Keratinocyte (primary cell): ENCODE measurements around the gene ADGRV1.

Experiments used
- CTCF ChIP-seq, 3 experiments: IDR thresholded peaks in 1 of 3; conservative IDR thresholded peaks in 1 of 3; optimal IDR thresholded peaks in 1 of 3; 2 replicates in 2 of 3; 3 replicates in 1 of 3; pipeline versions ENCODE3 to v1.5.1; 2011; ENCODE audit warnings: low read length in 3 of 3, mild to moderate bottlenecking in 3 of 3, moderate library complexity in 2 of 3, control low read depth in 1 of 3, inconsistent platforms in 1 of 3; ENCODE audit not compliant: insufficient read depth in 2 of 3; ENCODE audit errors: extremely low read depth in 1 of 3
- EZH2 ChIP-seq: IDR thresholded peaks from one replicate; pipeline ENCODE4 v1.6.1; 2012; ENCODE audit warnings: inconsistent platforms, mild to moderate bottlenecking, low read length, moderate library complexity

GRCh38 chr5:91207248-91207647 is 648.7 kb downstream of the ADGRV1 start:
- peak in 1 of 3 experiments; percentile 2 for TF ChIP-seq CTCF (optimal IDR thresholded peaks at IDR 0.05 in 1 of 3, IDR thresholded peaks at IDR 0.05 in 1 of 3, conservative IDR thresholded peaks at IDR 0.05 in 1 of 3; ENCODE audit: extremely low read depth in 1 of 3, insufficient read depth in 2 of 3, low read length in 3 of 3)
- TF ChIP-seq EZH2, result no peak
